ENCODE data around the gene PDCD4.

Gene PDCD4

GRCh38 chr10:110842326-110842904 is 29.3 kb upstream of the PDCD4 start:
- DNase-seq: no peak

- DNase-seq: no peak
Measured at GRCh38 chr10:110843031-110843430, 28.7 kb upstream of the PDCD4 start.

- DNase-seq: no peak
Measured at GRCh38 chr10:110843796-110844616, 27.7 kb upstream of the PDCD4 start.

- no peak for DNase-seq
Measured at GRCh38 chr10:110844617-110844881, 27.2 kb upstream of the PDCD4 start.

GRCh38 chr10:110845192-110845755 is 26.5 kb upstream of the PDCD4 start:
- no peak for DNase-seq

- no peak for DNase-seq
Measured at GRCh38 chr10:110845756-110846620, 25.7 kb upstream of the PDCD4 start.

- no peak for DNase-seq
Measured at GRCh38 chr10:110847374-110847773, 24.4 kb upstream of the PDCD4 start.

GRCh38 chr10:110848106-110848505 is 23.6 kb upstream of the PDCD4 start:
- no peak for DNase-seq

- no peak for DNase-seq
Measured at GRCh38 chr10:110850099-110850498, 21.6 kb upstream of the PDCD4 start.

GRCh38 chr10:110851020-110851612 is 20.6 kb upstream of the PDCD4 start:
- DNase-seq: no peak

GRCh38 chr10:110852255-110852896 is 19.4 kb upstream of the PDCD4 start:
- DNase-seq: no peak

- no peak for DNase-seq
Measured at GRCh38 chr10:110852947-110853346, 18.8 kb upstream of the PDCD4 start.

GRCh38 chr10:110853921-110854605 is 17.7 kb upstream of the PDCD4 start:
- no peak for DNase-seq

GRCh38 chr10:110857265-110858171 is 14.2 kb upstream of the PDCD4 start:
- no peak for DNase-seq

GRCh38 chr10:110858297-110858934 is 13.3 kb upstream of the PDCD4 start:
- DNase-seq: no peak

- no peak for DNase-seq
Measured at GRCh38 chr10:110859206-110859972, 12.3 kb upstream of the PDCD4 start.

GRCh38 chr10:110859973-110860376 is 11.8 kb upstream of the PDCD4 start:
- DNase-seq: no peak

- DNase-seq: no peak
Measured at GRCh38 chr10:110860576-110861241, 11.0 kb upstream of the PDCD4 start.

GRCh38 chr10:110861476-110861875 is 10.3 kb upstream of the PDCD4 start:
- no peak for DNase-seq

Data from T1000 (cell line).